Activated CD4-positive, alpha-beta T cell treated with anti-CD3 and anti-CD28 coated beads, Interleukin-2, Interleukin-4, amounts not matched to agents 100 ng/mL and 50 ng/mL, durations not matched to agents 16 hours and 8 hours (primary cell): ENCODE data around the gene CEMIP.

Source experiments
- DNase-seq: peaks from one replicate; pipeline ENCODE4 v3.0.0-alpha.2; 2020; ENCODE audit warnings: low spot score

Gene CEMIP, protein sequence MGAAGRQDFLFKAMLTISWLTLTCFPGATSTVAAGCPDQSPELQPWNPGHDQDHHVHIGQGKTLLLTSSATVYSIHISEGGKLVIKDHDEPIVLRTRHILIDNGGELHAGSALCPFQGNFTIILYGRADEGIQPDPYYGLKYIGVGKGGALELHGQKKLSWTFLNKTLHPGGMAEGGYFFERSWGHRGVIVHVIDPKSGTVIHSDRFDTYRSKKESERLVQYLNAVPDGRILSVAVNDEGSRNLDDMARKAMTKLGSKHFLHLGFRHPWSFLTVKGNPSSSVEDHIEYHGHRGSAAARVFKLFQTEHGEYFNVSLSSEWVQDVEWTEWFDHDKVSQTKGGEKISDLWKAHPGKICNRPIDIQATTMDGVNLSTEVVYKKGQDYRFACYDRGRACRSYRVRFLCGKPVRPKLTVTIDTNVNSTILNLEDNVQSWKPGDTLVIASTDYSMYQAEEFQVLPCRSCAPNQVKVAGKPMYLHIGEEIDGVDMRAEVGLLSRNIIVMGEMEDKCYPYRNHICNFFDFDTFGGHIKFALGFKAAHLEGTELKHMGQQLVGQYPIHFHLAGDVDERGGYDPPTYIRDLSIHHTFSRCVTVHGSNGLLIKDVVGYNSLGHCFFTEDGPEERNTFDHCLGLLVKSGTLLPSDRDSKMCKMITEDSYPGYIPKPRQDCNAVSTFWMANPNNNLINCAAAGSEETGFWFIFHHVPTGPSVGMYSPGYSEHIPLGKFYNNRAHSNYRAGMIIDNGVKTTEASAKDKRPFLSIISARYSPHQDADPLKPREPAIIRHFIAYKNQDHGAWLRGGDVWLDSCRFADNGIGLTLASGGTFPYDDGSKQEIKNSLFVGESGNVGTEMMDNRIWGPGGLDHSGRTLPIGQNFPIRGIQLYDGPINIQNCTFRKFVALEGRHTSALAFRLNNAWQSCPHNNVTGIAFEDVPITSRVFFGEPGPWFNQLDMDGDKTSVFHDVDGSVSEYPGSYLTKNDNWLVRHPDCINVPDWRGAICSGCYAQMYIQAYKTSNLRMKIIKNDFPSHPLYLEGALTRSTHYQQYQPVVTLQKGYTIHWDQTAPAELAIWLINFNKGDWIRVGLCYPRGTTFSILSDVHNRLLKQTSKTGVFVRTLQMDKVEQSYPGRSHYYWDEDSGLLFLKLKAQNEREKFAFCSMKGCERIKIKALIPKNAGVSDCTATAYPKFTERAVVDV (N-terminal part only)

DNA sequence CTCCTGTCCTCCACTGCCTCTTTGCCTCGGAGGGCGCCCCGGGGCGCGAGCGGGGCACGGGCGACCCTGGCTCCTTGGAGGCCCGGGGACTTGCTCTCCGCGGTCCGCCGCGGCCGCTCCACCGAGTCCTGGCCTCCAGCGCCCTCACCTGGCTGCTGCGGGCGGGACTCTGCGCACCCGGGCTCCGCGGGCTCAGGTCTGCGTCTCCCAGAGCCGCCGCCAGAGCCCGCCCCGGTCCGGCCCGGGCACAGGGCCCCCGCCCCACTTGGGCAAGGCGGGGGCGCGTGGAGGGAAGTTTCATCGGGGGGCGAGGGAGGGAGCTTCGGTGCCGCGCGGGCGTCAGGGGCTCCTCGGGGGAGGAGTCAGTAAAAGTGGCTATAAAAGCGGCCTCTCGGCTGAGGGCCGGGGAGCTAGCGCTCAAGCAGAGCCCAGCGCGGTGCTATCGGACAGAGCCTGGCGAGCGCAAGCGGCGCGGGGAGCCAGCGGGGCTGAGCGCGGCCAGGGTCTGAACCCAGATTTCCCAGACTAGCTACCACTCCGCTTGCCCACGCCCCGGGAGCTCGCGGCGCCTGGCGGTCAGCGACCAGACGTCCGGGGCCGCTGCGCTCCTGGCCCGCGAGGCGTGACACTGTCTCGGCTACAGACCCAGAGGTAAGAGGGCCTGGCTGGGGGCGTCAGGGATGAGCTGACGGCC, at the start of gene CEMIP:
CEMIP (plus strand) TSS at position 407 of the 694 bp plus-strand sequence. CDS start 94,510 bp downstream, outside the sequence.
- peak; percentile 71 for DNase-seq

DNA sequence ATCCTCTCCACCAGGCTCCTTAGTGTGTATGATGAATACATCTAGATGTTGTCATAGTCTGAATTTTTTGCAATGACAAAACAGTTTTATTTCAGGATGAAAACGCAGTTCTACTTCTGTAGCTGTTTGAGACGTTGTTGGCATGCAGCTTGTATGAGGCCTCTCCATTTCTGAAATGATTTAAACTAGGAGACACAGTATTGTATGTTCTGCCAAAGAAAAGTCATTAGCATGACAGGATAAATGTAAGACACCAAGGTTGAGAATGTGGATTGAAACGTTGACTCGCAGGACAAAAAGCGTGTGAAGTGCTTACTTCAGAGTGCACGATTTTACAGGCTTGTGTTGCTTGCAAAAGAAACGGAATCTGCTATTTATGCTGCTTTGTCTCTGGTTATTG, 48.8 kb upstream of the CEMIP start:
- no peak for DNase-seq

DNA sequence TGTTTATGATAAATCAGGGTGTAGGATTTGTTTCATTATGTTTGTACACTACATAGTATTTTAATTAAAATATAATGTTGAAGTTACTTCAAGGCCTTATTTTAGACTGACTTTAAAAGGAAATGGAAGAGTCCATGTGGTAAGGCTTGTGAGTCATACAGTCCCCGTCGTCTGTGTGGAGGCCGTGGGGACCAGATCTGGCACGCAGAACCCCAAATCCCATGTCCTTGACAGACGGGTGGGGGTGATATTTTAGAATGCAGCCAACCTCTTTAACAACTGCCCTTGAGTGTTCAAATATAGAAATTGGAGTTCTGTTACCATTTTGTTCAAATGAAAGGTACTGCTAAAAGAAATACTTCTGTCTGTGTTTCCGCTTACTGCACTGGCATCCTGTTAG, 48.2 kb upstream of the CEMIP start:
- no peak for DNase-seq

DNA sequence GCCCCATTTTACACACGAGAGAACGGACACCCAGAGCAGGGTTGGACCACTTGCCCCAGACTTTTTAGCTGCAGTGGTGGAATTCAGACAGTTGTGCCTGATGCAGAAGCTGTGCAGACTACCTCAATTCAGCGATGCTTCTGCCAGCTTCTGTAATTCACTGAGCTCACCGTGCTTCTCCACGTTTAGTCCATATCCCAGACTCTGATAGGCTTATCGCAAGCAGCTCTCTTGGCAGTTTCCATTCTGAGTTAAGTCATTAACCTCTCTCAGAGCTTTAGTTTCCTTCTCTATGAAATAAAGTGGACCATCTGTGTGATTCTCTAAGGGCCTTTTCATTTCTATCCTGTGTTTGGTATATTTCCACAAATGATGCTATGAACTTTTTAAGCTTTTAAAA, 47.0 kb upstream of the CEMIP start:
- DNase-seq = no peak

DNA sequence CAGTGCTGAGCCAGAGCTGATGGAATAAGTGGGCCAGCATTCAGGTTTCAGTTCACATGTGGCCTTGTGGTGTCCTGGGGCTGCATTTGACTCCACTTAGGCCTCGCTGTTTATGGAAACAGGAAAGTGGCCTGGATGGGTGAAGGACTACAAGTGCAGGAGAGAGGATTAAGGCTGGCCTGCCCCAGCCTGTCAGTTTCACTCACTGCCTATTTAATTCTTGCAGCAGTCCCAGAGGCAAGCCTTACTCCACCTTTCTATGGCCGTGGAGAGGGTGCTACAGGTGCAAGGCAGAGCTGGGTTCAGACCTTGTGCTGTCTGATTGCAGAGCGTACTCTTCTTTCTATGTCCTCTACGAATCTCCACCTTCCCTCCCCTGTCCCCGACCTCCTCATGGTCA, 46.4 kb upstream of the CEMIP start:
- no peak for DNase-seq

DNA sequence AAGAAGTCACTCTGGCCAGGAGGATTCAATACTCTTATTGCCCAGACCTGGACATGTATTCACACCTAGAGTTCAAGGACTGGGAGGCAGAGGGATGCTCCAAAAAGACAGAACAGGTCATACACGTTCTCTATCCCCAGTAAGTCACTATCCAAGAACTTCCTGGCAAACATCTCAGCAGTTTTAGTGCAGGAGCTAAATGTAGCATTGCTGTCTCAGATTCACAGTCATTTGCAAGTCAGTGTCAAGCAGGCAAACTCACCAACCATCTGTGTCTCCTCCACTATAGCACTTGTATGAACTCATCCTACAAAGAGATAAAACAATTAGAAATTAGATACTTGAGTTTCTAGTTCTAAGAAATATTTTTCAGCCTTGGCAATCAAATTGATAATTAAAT, 45.7 kb upstream of the CEMIP start:
- DNase-seq = no peak

DNA sequence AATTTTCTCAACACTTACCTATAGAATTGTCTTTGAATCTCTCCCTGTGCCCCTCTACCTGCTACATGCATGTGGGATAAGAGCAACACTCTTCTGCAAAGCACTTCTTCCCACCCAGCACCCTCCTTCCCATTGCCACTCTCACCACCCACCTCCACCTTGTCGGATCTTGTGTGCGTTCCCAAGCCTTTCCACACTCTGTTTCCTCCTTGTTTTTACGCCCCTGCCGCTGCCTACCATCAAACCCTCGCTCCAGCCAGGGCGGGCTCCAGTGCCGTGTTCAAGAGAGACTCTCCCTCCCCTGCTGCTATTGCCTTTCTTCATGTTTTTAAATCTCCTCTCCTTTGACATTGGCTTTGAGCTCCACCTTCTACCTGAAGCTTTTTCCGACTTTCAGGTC, 43.8 kb upstream of the CEMIP start:
- DNase-seq = no peak

DNA sequence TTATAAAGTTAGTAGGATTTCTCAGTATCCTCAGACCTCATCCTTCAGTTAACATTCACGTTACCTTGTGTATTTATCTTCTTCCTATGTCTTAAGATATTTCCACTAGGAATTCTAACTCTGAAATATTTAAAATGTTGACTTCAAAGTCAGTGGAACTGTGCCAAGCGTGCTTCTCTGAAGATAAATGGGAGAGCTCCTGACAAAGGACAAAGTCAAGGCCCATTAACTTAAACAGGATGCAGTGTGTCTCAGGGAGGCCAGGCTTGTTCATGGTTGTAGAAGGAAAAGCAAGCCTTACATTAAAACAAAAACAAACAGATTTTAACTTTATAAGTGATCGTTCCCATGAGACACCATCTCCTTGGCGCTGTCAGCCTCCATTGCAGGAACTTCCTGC, 42.6 kb upstream of the CEMIP start:
- no peak for DNase-seq

DNA sequence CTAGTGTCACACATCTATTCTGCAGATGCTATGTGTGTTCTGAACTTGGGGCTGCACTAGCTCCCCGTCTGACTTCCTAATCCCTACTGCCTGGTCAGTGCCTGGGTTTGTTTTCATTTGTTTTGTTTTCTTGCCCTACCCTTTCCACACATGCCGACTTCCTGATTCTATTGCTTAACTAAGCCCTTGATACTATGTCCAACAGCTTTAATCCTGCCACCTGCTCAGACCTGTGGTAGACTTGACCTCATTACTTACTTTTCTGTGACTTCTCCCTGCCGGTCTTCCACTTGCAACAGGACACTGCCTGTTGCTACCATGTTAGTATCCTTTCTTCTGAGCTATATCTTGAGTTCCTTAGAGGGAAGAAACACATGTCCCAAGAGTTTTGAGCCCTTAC, 39.3 kb upstream of the CEMIP start:
- no peak for DNase-seq

DNA sequence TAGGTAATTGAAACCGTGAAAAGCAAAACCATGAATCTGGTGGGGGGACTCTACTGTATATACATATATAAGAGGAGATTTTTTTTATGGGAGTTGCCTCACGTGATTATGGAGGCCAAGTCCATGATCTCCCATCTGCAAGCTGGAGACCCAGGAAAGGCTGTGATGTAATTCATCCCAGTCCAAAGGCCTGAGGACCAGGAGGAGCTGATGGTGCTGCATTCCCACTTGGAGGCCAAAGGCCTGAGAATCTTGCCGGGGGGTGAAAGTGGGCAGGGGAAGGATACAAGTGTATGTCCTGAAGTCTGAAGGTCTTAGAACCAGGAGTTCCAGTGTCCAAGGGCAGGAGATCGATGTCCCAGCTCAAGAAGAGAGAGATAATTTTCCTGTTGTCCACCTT, 37.1 kb upstream of the CEMIP start:
- DNase-seq = no peak

DNA sequence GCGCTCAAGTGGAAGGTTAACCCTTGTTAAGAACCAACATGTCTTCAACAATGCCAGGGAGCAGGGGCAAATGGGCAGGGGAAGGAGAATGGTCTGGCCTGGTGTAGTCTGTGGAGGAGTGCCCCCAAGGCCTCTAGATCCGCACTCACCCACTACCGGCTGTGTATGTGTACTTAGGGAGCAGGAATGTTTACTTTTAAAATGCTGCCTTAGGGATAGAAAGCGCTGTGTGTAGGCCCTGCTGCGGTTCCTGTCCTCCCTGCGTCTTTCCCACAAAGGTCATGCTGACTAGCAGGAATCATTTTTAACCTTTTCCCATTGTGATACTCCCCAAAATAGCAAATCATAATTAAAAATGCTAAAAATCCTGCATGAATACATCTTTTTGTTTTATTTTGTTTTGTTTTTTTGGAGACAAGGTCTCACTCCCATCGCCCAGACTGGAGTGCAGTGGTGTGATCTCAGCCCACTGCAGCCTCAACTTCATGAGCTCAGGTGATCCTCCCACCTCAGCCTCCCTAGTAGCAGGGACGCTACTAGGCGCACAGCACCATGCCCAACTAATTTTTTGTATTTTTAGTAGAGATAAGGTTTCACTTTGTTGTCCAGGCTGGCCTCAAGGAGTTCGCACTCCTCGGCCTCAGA, 35.9 kb upstream of the CEMIP start:
- DNase-seq = no peak

DNA sequence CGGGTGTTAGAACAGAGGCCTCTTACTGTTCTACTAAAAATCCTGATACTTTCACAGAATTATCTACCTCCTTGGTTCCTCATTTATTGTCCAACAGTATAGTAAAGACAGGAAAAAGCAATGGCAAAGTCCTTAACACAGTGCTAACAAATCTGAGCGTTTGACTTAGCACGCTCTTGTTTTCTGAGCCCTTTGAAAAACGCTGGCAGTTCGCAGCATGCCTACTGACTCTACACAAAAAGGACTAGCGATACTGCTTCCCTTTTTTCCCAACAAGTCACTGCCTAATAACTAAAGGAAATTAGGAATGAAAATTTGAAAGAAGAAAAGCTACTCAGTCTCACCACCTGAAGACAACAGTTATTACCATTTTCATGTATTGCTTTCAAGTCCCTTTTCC, 34.8 kb upstream of the CEMIP start:
- no peak for DNase-seq

DNA sequence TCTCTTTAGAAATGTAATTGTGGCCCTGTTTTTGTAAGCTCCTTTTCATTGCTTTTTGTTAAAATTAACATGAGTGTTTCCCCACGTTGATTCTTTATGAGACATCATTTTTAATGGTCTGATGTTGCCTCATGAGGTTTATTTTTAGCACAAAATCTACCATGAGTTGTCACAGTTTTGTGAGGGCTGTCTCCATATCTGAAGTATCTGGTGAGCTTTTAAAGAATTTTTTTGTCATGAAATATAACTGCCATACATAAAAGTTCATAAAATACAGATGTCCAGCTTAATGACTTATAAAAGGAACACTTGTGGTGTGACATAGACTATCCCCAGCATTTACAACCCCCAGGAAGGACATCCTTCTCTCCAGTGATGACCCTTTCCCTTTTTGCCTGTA, 34.3 kb upstream of the CEMIP start:
- DNase-seq = no peak

DNA sequence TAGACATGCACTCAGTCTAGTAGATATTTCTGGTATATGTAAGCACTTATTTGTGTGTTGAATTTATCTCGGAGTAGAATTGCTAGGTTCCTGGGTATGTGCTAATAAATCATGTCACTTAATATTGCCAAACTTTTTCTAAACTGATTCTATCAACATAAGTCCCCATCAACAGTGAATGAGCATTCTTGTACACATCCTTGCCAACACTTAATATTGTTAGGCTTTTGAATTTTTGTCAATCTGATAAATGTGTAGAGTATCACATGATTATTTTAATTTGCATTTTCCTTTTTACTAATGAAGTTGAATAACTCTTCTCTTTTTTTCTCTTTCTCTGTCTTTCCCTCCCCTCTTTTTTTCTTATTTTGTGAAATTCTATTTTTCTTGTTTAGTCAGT, 33.3 kb upstream of the CEMIP start:
- DNase-seq = no peak

DNA sequence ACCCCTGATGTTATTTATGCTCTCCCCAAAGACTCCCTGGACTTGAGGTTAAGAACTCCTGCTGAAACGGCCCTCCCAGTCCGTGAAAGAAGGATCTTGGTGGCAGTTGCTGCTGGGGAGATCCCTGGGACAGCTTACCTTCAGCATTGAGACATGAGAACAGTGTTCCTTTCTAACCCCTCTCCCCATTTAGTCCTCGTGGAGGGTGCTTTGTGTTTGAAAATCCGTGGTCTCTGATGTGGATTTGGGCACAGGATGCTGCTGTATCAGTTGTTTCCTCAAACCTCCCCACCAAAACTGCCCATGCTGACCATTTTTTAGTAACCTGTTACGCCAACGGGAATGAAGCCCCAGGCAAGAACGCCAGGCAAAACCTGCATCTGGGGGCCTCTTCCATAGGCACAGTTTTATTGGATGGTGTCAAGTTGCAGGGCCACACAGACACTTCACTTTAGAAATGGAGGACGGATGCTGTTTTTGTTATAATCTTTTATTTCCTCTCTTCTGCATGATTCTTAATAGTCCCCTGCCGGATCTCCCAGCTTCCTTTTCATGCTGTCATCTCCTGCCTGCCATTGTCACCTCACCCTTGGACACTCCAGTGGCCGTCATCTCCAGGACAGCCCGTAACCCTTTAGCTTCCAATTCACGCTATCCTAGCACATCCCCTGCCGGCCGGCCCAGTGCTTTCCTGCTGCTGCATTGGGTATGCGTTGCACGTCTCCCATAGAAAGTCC, 31.7 kb upstream of the CEMIP start:
- DNase-seq = no peak

DNA sequence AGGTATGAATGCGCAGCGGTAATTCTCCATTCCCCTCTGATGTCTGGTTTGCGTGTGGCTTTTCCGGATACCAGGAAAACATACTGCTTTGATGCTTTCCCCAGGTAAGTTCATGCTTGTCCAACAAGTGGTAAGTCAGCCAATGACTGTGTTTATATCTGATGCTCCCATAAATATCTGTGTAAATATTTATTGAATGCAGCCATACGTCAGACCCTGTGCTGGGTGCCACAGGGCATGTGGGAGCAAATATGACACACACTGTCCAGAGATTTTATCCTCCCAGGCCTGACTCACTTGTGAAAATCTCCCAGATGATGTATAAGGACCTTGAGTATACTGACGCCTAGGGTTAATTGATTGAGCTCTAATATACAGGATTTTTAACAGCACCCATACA, 29.6 kb upstream of the CEMIP start:
- DNase-seq = no peak

DNA sequence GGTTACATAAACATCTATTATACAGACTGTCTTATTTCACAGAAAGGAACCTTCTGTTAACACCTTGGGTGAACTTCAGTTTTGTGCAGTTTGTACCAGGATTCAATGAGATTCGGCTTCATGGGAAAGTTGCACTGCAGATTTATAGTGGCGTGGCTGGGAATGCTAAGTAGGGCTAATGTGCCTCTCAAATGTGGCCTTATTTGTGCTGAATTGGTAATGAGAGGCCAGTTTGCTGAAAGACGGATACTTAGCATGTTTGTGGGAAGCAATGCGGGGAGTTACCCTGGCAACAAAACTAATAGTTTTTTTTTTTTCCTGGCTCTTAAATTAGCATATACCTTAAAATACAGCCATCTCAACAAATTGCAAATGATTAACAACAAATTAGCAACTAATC, 28.6 kb upstream of the CEMIP start:
- DNase-seq = no peak

DNA sequence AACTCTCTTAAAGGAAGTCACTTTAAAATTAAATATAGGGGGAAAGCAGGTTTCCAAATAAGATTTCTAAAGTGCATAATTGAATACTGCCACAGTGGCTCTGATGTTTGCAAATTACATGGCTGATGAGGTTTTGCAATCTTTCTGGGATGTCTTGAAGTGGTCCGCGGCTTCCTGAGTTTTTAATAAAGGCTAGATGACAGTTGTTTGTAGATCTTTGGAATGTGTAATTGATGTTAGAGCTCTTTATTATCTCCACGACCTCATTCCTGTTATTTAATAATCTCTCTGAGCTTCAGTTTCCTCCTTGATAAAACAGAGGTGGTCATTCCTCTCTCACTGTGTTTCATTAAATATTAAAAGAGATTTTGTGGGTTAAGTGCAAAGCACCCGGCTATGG, 27.0 kb upstream of the CEMIP start:
- no peak for DNase-seq

DNA sequence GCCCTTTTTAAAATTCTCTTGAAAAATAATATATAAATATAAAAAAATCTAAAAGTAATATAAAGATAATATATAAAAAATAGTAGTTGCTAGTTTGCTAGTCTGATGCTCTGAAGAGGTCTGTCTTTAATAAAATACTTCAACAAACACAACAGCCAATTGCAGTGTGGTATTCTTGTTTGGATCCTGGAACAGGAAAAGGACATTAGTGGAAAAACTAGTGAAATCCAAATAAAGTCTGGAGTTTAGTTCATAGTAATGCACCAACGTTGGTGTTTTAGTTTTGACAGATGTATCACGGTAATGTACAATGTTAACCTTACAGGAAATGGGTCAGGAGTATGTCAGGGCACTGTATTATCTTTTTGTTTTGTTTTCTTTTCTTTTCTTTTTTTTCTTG, 26.0 kb upstream of the CEMIP start:
- DNase-seq = no peak

DNA sequence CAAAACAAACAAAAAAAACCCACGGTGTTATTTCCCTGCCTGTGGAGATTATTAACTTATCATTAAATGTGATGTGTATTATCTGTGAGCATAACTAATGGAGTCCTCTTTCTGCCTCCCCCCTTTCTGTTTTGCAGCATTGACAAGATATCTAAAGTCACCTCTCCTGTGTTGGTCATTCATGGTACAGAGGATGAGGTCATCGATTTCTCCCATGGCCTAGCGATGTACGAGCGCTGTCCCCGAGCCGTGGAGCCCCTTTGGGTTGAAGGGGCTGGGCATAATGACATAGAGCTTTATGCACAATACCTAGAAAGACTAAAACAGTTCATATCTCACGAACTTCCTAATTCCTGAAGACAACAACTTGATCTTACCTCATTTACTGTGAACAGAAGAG, 25.2 kb upstream of the CEMIP start:
- no peak for DNase-seq

DNA sequence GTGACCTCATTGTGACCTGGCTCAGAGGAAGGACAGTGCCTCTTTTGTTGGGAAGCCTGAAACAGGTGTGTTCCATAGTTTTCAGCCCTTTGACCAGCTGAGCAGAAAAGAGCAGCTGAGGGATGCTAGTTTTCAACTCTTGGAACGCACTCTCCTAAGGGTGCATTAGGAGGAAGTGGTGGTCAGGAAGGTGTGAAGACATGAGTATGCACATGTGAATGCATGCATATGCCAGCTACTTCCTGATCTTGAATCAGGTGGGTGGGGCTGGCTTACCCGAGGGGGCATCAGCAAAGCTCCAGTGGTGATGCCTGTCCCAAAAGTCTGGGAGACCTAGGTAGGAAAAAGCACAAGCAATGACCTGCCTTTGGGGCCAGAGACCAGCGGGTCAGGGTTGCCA, 23.3 kb upstream of the CEMIP start:
- no peak for DNase-seq
